Activated CD8-positive, alpha-beta memory T cell treated with anti-CD3 and anti-CD28 coated beads for 1 hour (primary cell): ENCODE results near the gene PNKD.

ENCODE experiments used
- DNase-seq, 2 donors: peaks; one replicate each; pipeline ENCODE4 v3.0.0-alpha.2; 2020; ENCODE audit warnings: low read depth in 1 of 2; ENCODE audit errors: extremely low read depth in 1 of 2

Gene PNKD

GRCh38 chr2:218368621-218369153 is 98.4 kb downstream of the PNKD start:
- no peak for DNase-seq

DNA sequence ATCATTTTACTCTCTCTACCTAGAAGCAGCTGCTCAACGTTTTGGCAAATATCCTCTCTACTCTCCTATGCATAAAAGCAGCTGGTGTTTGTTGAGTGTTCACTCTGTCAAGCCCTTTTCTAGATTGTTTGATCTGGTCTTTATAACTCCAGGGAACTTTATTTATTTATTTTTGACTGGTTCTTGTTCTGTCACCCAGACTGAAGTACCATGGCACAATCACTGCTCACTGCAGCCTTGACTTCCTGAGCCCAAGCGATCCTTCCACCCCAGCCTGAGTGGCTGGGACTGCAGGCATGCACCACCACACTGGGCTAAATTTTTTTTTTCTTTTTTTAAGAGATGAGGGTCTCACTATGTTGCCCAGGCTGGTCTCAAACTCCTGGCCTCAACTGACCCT is 99.0 kb downstream of the PNKD start:
- no peak for DNase-seq

DNA sequence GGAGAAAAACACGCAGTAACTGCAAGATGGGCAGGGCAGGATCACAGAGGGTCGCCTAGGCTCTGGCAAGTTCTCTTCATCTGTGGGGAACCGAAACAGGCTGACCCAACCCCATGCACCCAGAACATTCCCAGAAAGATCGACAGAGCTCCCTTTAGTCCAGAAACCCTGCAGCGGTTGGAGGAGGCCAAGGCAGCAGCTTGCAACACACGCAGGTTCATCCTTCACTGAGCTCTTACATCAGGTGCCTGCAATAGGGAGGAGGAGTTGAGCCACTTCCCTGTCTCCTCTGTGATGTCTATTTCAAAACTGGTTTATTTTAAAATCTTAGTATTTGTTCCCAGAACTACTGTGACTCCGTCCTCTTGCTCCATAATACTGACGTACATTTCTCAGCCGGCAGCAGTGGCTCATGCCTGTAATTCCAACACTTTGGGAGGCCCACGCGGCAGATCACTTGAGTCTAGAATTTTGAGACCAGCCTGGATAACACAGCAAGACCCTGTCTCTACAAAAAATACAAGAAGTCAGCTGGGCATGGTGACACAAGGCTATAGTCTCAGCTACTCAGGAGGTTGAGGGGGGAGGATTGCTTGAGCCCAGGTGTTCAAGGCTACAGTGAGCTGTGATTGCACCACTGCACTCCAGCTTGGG is 100.2 kb downstream of the PNKD start:
- DNase-seq, result no peak

DNA sequence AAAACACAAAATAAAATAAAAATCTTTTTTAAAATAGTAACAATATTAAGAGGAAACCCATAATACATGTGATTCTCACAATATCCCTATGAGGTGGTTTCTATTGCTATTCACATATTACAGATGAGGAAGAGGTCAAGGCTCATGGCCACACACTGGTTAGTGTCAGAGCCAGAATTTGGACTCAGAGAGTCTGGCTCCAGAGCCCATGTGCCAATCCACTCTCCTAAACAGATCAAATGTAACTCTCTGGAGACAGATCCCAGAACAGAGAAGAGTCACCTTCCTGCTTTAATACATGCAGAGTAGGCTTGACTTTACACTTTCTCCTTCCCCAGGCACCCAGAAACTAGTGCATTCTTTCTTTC is 101.6 kb downstream of the PNKD start:
- no peak for DNase-seq

DNA sequence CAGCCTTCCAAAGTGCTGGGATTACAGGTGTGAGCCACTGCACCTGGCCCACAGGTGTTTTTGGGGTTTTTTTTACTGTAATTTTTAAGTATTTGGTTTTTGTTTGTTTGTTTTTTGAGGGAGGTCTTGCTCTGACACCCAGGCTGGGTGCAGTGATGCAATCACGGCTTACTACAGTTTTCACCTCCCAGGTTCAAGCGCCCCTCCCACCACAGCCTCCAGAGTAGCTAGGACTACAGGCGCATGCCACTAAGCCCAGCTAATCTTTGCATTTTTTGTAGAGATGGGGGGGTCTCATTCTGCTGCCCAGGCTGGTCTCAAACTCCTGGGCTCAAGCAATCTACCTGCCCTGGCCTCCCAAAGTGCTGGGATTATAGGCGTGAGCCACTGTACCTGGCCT is 104.5 kb downstream of the PNKD start:
- DNase-seq, result no peak

GRCh38 chr2:218375212-218375611 is 104.9 kb downstream of the PNKD start:
- no peak for DNase-seq

DNA sequence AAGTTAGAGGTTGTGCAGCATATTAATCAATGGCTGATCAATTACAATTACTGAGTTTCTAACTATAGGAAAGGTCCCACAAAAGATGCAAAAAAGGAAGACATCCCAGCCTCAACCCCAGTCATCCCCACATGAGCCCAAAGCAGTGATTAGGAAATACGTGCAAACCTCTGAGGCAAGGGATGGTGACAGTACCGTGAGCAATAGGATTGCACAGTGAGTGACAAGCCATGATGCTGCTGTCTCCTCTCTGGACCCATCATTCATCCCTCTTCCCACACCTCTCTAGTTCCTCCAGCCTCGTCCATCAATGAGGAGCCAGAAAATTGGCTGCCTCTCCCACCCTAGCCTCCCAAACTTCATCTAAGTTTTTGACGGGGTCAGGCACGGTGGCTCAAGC is 107.7 kb downstream of the PNKD start:
- DNase-seq, result no peak

- no peak for DNase-seq
These were observed 111.6 kb downstream of the PNKD start, which contains the start of gene SLC11A1 for GRCh38 chr2:218381916-218382366. TSS of gene SLC11A1 (plus strand) at chr2:218382273. CDS start at chr2:218382369, 96 bp downstream.

GRCh38 chr2:218382785-218383184 is 112.5 kb downstream of the PNKD start:
- no peak for DNase-seq

DNA sequence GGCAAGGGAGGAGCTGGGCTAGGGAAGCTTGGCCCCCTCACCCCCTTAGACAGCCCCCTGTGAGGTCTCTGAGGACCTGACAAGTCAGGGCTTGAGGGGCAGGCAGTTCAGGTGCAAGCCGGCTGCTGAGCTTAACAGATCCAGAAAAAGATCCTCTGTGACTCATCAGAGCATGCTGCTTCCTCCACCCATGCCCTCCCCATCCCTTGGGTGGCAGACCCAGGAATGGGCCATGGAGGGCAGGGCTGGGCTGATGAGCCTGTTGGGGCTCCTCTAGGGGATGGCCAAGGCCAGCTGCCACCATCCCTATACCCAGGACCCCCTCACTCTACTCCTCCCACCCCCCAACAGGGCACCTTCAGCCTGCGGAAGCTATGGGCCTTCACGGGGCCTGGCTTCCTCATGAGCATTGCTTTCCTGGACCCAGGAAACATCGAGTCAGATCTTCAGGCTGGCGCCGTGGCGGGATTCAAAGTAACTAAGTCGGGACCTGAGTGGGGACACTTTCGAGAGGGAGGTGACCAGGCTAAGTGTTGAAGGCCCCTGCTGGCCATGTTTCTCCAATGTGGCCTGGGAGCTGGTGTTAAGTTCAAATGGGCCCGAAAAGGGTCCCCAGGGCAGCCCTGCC is 113.7 kb downstream of the PNKD start:
- DNase-seq, result no peak

DNA sequence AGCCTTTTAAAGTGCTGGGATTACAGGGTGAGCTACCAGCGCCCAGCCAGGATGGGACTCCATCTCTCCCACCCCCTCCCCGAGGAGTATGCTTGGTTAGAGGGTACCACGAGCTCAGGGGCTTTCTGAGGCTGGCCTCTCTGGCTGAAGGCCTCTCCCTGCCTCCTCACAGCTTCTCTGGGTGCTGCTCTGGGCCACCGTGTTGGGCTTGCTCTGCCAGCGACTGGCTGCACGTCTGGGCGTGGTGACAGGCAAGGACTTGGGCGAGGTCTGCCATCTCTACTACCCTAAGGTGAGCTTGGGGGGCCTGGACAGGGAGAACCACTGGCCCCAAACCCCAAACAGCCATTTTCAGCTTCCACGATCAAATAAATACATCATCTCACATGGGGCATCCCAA is 114.7 kb downstream of the PNKD start:
- DNase-seq, result no peak

- no peak for DNase-seq
These were observed 116.4 kb downstream of the PNKD start for GRCh38 chr2:218386505-218387368.

- DNase-seq, result no peak
These were observed 117.3 kb downstream of the PNKD start for GRCh38 chr2:218387369-218388194.

DNA sequence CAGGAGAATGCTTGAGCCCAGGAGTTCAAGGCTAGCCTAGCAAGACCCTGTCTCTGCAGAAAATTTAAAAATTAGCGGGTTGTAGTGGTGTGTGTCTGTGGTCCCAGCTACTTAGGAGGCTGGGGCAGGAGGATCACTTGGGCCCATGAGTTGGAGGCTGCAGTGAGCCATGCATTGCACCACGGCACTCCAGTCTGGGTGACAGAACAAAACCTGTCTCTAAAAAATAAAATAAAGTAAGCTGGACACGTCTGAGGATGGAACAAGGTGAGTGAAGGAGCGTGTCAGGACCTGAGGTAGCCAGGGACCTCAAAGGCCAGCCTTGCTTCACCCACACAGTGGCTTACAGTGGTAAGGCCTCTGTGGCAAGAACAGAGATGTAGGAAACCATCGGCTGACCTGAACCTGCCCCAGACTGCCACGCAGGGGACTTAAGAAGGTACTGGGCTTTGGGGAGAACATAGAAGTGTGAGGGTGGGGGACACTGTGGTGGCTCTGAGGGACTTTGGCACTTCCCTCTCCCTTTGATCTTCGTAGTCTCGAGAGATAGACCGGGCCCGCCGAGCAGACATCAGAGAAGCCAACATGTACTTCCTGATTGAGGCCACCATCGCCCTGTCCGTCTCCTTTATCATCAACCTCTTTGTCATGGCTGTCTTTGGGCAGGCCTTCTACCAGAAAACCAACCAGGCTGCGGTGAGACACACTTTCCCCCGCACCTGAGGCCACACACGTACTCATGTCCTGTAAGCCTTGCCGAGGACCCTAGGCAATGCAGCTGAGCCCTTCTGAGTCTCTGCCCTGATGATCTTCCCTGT is 119.2 kb downstream of the PNKD start:
- DNase-seq, result no peak

- no peak for DNase-seq
These were observed 120.9 kb downstream of the PNKD start for GRCh38 chr2:218391202-218391601.

GRCh38 chr2:218392459-218392858 is 122.1 kb downstream of the PNKD start:
- no peak for DNase-seq

DNA sequence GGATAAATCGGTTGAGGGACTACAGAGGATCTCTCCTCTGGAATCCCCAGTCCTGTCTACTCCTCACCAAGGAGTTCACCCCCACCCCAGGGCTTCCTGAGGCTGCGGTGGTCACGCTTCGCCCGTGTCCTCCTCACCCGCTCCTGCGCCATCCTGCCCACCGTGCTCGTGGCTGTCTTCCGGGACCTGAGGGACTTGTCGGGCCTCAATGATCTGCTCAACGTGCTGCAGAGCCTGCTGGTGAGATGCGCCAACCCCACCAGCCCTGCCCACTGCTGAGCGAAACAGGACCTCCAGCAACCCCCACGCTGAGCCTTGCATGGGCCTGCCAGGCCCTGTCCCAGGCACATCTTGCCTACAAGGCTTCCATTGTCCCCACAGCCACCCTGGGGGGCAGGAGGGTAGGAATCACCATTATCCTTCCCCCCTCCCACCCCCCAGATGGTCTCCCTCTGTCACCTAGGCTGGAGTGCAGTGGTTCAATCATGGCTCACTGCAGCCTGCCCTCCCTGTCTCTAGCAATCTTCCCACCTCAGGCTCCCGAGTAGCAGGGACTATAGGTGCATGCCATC is 122.7 kb downstream of the PNKD start:
- no peak for DNase-seq

DNA sequence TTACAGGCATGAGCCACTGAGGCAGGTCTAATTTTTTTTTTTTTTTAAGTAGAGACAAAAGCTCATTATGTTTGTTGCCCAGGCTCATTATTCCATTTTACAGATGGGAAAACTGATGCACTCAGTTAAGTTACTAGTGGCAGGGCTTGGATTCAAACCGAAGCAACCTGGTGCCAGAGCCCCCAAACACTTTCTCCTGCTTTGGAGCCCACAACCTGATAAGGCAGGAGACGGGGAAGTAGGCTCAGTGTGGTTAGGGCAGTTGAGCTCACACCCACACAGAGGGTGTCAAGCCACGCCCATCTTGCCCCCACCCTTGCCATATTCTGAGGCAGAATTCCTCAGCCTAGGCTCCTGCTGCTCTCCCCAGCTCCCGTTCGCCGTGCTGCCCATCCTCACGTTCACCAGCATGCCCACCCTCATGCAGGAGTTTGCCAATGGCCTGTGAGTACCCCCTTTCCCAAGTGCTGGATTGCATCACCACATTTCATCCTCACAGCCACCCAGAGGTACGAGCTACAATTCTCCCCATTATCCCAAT is 123.5 kb downstream of the PNKD start:
- DNase-seq, result no peak
